NOMO-1 treated with dmso at 0.1 percent for 144 hours (cell line): Measurements from ENCODE around the gene TBC1D26.
"Not testable (repeated sequence)": the region's sequence is repeated elsewhere in the genome, so short reads cannot be mapped to it uniquely, and the experiment has no call there.

Source experiments
- DNase-seq: peaks from one replicate; lab custom pipeline; 2025; ENCODE audit not compliant: unreplicated experiment; lab: John Stamatoyannopoulos, UW

Gene TBC1D26

GRCh38 chr17:15731900-15732299 is at the start of gene TBC1D26:
Gene TBC1D26 (plus strand): TSS chr17:15732283. CDS start chr17:15735349, 3,066 bp downstream.
- DNase-seq, result not testable (repeated sequence)

DNA sequence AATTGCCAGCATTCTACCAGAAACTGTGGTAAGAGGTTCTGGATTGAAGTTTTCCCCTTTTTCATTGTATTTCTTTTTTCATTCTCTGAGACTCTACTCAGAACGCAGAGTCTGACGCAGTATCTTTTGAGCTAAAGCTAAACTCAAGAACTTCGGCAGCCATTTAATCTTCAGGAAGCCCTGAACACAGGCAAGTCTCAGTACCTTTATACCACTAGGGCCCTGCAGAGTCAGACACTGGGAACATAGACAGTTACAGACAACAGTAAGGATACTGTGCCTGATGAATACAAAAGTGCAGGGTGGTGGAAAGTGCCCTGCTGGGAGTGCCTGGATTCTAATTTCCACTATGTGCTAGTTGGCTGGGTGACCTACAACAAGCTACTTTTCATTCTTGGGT is 48.9 kb upstream of the TBC1D26 start:
- not testable (repeated sequence) for DNase-seq

DNA sequence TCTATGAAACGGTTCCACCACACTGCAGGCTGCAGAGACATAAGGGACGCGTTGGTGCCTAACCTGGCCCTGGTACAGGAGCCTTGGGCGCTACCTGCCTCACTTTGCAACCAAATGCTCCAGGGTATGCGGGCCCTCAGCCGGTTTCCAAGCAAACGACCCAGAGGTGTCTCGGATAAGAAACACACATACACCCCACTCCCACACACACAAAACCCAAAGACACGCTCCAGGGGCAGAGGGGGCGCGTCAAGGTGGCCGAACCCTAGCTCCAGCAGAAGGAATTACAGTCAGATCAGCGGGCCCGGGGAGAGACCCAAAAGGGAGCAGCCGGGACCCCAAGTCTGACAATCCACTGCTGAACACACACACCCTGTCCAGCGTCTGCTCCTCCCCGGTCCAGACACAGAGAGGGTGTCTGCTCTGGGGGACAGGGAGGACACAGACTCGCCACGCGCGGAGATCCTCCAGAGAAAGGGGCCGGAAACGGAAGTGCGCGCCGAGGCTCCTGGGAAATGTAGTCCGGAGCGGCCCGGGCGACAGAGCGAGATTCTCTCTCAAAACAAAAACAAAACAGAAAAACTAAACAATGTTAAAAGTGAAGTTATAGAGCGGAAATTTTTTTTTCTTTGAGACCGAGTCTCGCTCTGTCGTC is 48.1 kb upstream of the TBC1D26 start, which contains the start of gene TRIM16:
TSS of gene TRIM16 (minus strand) at position 488 of the 655 bp plus-strand sequence. CDS start 32,702 bp downstream, outside the sequence.
- DNase-seq, result peak; percentile 13

DNA sequence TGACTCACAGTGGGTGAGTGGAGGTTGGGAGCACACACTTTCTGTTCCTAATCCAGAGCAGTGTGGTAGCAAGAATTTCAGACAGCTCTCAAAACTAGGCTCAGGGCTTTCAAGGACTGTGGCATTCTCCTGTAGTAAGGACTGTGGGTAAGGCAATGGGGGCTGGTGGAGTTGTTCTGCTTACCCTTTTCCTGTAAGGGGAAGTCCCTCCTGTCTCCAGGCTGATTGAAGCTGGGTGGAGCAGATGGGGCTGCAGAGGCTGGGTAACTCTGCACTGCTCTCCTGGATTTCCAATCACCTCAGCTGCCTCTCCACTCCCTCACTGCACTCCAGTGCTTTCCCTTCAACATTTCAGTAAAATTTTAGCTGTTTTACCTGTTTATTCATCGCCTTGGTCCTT is 44.6 kb upstream of the TBC1D26 start:
- DNase-seq, result not testable (repeated sequence)

DNA sequence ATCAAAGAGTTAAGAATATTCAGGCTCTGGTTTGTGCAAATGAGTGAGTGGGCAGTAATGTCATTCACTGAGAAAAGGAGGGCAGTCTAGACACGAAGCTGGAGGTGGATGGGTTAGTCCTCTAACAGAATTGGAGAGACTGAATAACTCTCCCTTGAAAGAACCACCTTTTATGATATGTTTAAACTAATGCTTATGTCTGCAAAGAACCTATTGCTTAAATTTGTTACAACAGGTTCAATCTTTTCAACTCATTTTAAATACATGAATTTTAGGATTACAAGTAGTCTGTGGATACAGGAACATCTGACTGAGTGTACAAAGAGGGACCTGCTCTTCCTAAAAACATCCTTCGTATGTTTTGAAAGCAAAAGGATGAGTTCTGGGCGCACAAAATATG is 33.1 kb upstream of the TBC1D26 start:
- DNase-seq, result not testable (repeated sequence)

- peak; percentile 96 for DNase-seq
These were observed 32.6 kb upstream of the TBC1D26 start, which contains the start of gene ZNF286A for GRCh38 chr17:15699413-15699924. Gene ZNF286A (plus strand): TSS chr17:15699752. CDS start chr17:15700330, 578 bp downstream.

DNA sequence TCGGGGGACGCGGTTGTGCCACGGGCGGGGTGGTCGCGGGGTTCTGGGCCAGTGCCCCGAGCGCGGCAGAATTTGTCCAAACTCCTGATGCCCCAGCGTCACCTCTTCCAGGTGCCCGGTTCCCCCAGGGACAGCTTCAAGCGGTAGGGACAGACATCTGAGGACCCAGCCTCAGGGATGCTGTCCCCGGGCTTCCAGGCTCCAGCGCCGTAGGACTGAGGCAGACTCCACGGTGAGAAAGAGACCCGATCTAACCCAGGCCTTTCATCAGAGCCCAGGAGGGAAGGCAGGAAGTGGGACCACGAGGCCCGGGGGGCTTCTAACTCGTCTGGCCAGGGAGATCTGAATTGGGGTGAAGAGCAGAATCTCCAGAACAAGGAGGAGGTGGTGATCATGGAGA is 32.1 kb upstream of the TBC1D26 start:
- DNase-seq, result not testable (repeated sequence)

DNA sequence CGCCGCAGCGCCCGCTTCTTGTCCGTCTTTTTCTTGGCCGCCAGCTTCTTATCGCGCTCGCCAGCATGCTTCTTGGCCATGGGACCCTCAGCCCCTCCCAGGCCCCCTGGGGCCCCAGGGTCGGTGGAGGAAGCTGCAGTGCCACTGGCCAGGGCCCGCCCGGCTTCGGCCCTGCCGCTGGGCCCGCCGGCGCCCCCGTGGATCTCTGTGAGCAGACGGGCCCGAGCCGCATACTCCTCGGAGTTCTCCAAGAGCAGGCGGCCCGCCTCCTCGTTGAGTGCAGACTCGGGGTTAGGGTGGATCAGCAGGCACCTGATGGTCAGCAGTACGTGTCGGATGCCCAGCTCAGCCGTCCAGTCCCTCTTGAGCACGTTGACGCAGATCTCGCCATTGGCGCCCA is 27.8 kb upstream of the TBC1D26 start:
- not testable (repeated sequence) for DNase-seq

DNA sequence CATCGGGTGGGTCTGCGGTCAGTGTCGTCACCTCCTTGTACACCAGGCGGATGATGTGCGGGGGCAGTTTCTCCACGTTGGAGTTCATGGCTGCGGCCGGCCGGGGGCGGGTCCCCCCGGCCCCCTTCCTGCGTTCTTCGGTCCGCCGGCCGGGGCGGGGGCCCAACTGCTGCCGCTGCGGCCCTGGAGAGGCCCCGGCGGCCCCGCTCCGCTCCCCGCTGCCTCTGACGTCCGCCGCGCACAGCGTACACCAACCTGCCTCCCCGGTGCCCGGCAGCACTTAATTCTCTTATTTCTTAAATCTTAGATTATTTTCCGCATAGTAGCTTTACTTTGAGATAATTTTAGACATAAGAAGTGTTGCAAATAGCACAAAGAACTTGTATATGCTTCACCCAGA is 27.3 kb upstream of the TBC1D26 start:
- DNase-seq, result not testable (repeated sequence)

- not testable (repeated sequence) for DNase-seq
These were observed 23.2 kb upstream of the TBC1D26 start for GRCh38 chr17:15708879-15709278.

- DNase-seq, result not testable (repeated sequence)
These were observed 15.2 kb upstream of the TBC1D26 start for GRCh38 chr17:15716601-15717563.

DNA sequence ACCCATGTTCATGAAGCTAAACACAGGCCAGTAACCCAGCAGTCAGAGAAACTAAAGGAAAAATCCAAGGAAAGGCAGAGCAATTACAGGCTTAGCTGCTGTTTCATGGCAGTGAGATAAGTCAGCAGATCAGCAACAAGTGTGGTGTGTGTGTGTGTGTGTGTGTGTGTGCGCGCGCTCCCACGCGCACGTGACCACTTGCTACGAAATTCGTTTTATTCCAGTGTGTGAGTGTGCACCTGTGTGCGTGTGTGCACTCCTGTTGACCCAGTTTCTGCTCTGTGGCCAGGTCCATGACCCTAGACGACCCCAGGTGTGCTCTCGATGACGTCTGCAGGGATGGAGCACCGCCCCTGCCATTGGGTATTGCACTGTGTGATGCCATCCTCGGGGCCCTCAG is 1.5 kb upstream of the TBC1D26 start:
- DNase-seq, result not testable (repeated sequence)

- DNase-seq, result not testable (repeated sequence)
These were observed 1.2 kb downstream of the TBC1D26 start for GRCh38 chr17:15733174-15733789.

- not testable (repeated sequence) for DNase-seq
These were observed 4.5 kb downstream of the TBC1D26 start for GRCh38 chr17:15736578-15736977.

DNA sequence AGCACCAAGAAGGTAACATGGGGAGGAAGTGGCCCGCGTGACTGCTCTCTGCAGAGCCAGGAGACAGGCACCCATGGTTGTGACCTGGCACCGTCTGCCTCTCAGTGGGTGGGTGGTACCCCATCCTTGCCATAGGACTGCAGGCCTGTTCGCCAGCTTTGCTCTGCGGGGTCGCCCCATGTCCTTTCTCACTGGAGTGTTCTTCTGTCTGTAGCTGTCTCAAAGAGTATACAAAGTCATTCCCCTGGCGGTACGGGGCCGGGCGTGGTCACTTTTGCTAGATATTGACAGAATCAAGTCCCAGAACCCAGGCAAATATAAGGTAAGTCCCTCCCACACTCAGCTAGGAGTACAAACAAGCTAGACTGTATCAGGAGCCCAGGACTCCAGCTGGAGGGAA is 6.0 kb downstream of the TBC1D26 start:
- DNase-seq, result no peak

- DNase-seq, result not testable (repeated sequence)
These were observed 7.2 kb downstream of the TBC1D26 start for GRCh38 chr17:15739259-15739658.

GRCh38 chr17:15740041-15740440 is 8.0 kb downstream of the TBC1D26 start:
- not testable (repeated sequence) for DNase-seq

DNA sequence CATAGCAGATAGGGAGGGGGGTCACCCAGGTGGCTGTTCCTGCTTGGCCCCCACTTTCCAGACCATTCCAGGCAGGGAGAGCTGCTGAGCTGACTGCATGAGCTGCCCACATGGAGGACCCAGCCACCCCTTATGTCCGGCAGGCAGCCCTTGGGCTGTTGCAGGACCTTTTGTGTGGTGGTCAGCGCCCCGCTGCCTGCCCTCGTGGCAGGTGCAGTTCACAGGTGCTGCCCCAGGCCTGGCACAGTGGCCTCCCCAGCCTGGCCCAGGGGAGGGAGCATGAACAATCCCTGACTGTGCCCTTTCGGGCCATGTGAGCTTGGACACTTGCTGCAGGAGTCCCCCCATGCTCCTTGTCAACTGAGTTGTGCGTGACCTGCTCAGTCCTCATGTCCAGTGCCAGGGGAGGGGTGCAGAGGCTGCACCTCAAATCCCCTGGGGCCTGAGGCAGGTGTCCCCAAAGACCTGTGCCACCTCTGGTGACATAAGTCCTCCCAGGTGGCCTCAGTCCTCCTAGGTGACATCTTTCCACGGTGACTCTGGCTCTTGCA is 8.6 kb downstream of the TBC1D26 start:
- no peak for DNase-seq

DNA sequence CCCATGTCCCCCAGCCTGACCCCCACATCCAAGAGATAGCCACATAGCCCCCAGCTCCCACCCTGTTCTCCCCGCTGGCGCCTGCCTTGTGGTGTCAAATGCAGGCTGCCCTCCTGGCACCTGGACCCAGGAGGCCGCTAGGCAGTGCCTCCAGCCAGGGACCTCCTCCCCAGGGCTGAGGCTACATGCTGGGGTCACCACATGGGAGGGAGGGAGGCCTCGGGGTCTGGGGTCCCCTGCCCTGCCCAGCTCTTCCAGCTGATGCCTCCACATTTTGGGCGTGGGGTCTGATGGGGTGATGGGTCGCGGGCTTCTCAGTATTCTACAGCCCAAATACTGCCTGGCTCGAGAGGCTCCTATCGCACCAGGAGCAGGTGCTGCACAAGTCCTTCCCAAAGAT is 9.5 kb downstream of the TBC1D26 start:
- no peak for DNase-seq

DNA sequence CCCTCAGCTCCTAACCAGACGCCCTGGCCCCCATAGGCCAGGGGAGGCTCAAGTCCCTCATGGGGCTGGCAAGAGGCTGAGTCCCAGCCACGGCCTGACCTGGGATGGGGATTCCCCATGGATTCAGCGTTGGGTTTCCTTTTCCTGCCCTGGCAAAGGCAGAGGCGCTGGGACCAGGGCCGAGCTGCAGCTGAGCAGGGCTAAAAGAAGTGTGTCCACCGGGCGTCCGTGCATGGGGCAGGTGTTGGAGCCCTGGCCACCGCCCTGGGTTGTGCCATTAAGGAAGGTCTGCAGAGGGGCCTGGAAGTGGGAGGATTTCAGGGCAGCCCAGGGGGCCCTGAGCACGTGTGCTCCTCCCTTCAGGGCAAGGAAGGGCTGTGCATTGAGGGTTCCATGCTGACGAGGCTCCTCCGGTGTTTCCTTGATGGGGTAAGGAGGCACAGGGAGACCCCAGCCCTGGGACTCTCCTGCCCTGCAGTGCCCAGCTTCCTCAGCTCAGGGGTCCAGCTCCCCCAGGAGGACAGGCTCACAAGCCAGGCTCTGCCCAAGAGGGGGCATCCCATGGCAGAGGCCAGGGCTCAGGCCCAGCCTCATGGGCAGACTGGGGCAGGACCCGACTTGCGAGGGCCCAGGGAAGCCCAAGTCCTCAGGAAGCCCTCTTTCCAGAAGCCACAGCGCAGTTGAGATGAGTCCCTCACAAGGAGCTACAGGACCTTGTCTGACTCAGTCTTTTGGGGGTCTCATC is 10.1 kb downstream of the TBC1D26 start:
- DNase-seq, result no peak
